BLaER1 (cell line): ENCODE data around the gene METTL25.

Experiments used
- H3K27ac ChIP-seq: shearing (Covaris generic); formaldehyde crosslinking; 2 replicates; pipeline ENCODE4 v1.8.1; 2022
- H3K27me3 ChIP-seq: shearing (Covaris generic); formaldehyde crosslinking; 2 replicates; pipeline ENCODE4 v1.8.1; 2022
- H3K36me3 ChIP-seq: shearing (Covaris generic); formaldehyde crosslinking; 2 replicates; pipeline ENCODE4 v1.8.1; 2022
- H3K4me1 ChIP-seq: shearing (Covaris generic); formaldehyde crosslinking; 2 replicates; pipeline ENCODE4 v1.8.1; 2022
- H3K4me2 ChIP-seq: shearing (Covaris generic); formaldehyde crosslinking; 2 replicates; pipeline ENCODE4 v1.8.1; 2022
- H3K4me3 ChIP-seq: shearing (Covaris generic); formaldehyde crosslinking; 2 replicates; pipeline ENCODE4 v1.8.1; 2022
- H3K9ac ChIP-seq: shearing (Covaris generic); formaldehyde crosslinking; 2 replicates; pipeline ENCODE4 v1.8.1; 2022
- H3K9me3 ChIP-seq: shearing (Covaris generic); formaldehyde crosslinking; 2 replicates; pipeline ENCODE4 v1.8.1; 2022
- H4K20me1 ChIP-seq: shearing (Covaris generic); formaldehyde crosslinking; 2 replicates; pipeline ENCODE4 v1.8.1; 2022
- Cebpa-rat ChIP-seq: shearing (Covaris generic); IDR thresholded peaks from 2 replicates; pipeline ENCODE4 v1.8.1; 2022

METTL25 gene, protein sequence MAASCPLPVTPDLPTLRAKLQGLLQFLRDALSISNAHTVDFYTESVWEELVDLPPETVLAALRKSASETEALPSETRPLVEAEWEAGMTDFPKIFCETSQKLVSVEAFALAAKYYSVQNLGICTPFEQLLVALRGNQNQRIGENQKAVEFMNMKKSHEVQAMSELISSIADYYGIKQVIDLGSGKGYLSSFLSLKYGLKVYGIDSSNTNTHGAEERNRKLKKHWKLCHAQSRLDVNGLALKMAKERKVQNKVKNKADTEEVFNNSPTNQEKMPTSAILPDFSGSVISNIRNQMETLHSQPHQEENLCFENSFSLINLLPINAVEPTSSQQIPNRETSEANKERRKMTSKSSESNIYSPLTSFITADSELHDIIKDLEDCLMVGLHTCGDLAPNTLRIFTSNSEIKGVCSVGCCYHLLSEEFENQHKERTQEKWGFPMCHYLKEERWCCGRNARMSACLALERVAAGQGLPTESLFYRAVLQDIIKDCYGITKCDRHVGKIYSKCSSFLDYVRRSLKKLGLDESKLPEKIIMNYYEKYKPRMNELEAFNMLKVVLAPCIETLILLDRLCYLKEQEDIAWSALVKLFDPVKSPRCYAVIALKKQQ

DNA sequence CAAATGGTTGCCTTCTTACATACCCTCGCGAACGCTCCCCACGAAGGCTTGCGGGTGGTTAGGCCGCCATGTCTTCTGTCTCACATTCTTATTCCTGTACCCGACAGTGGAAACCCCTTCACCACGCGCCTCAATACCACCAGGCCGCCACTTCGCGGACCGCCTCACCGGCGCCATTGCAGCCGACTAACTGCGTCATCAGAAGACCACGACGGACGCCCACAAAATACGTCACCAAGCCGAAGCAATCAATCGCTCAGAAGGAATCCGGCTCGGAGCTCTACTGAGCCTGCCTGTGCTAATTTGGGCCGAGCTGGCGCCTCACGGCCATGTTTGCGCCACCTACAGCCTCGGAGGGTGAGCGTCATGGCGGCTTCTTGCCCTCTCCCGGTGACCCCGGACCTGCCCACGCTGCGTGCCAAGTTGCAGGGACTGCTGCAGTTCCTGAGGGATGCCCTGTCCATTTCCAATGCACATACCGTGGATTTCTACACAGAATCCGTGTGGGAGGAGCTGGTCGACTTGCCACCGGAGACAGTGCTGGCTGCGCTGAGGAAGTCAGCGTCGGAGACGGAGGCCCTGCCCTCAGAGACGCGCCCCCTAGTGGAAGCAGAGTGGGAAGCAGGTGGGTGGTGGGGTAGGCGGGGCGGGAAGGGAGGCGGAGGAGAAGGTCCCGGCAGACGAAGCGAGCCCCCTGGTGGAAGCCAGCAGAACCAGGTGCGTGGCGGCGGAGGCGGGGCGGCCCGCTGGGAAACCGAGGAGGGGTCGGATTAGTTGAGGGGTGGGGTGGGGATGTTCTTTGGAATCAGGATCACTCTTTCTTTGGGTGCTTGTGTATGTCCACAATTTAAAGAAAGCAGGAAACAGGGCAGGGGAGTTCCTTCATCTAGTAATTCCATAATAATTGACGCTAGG lies at the start of gene METTL25, which contains the start of gene CCDC59:
METTL25 (plus strand) TSS at position 330 of the 915 bp plus-strand sequence; CDS start at position 367, 37 bp downstream.
CCDC59 (minus strand) TSS at position 188 of the 915 bp plus-strand sequence; CDS start at position 177, 11 bp downstream.
- H3K27me3 ChIP-seq = no peaks in the 10 kb centered on the region
- peak within 1 kb of the TSS; percentile 86 for H3K4me3 ChIP-seq
- H3K9me3 ChIP-seq = no peaks in the 10 kb centered on the region; the same call in 1 of the 2 replicates
- H3K27ac ChIP-seq = peak within 1 kb of the TSS; percentile 98
- no peak for TF ChIP-seq Cebpa-rat
- peaks cover 6% of the 10 kb centered on the region; the same call in 1 of the 2 replicates for H4K20me1 ChIP-seq
- H3K9ac ChIP-seq = peak within 1 kb of the TSS; percentile 95
- peak within 1 kb of the TSS; percentile 84 for H3K4me2 ChIP-seq
- H3K4me1 ChIP-seq = peaks cover 27% of the 10 kb centered on the region
- H3K36me3 ChIP-seq = peaks cover 31% of the 10 kb centered on the region

DNA sequence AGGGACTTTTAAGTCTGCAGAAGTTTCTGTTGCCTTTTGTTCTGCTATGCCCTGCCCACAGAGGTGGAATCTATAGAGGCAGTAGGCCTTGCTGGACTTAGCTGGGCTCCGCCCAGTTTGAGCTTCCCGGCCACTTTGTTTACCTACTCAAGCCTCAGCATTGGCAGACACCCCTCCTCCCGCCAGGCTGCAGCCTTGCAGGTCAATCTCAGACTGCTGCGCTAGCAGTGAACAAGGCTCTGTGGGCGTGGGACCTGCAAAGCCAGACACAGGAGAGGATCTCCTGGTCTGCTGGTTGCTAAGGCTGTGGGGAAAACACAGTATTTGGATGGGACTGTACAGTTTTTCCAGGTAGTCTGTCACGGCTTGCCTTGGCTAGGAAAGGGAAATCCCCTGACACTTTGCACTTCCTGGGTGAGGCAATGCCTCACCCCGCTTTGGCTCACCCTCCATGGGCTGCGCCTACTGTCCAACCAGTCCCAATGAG lies 43.9 kb upstream of the METTL25 start:
- no peak overlapping the region for H3K27ac ChIP-seq
- no peaks in the 10 kb centered on the region for H3K36me3 ChIP-seq
- H4K20me1 ChIP-seq = no peaks in the 10 kb centered on the region
- no peak overlapping the region for H3K9ac ChIP-seq
- H3K4me3 ChIP-seq = no peak overlapping the region
- H3K4me1 ChIP-seq = no peaks in the 10 kb centered on the region
- no peaks in the 10 kb centered on the region for H3K27me3 ChIP-seq
- no peak overlapping the region for H3K4me2 ChIP-seq
- no peak for TF ChIP-seq Cebpa-rat
- no peaks in the 10 kb centered on the region for H3K9me3 ChIP-seq

DNA sequence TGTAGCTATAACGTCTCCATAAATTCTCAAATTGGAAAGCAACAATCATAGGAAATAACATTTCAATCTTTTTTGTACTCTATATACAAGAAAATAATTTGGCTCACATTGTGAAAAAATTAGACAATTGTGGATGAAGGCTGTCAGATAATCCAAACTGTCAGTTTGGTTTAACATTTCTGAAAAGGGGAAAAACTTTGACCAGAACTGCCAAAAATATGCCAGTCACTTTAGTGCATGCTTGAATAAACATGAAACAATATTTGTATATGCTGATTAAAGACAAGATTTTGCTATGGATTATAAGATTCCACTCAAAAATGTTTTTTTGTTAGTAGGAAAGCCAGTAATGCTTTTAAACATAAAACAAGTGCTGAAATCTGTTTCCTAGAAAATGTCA lies 39.1 kb upstream of the METTL25 start:
- Histone ChIP-seq H3K4me2 (no peak overlapping the region), H4K20me1 (no peaks in the 10 kb centered on the region), H3K36me3 (no peaks in the 10 kb centered on the region), H3K4me3 (no peak overlapping the region), H3K27me3 (no peaks in the 10 kb centered on the region), H3K4me1 (no peaks in the 10 kb centered on the region), H3K9me3 (no peaks in the 10 kb centered on the region), H3K27ac (no peak overlapping the region), H3K9ac (no peak overlapping the region)
- no peak for TF ChIP-seq Cebpa-rat

DNA sequence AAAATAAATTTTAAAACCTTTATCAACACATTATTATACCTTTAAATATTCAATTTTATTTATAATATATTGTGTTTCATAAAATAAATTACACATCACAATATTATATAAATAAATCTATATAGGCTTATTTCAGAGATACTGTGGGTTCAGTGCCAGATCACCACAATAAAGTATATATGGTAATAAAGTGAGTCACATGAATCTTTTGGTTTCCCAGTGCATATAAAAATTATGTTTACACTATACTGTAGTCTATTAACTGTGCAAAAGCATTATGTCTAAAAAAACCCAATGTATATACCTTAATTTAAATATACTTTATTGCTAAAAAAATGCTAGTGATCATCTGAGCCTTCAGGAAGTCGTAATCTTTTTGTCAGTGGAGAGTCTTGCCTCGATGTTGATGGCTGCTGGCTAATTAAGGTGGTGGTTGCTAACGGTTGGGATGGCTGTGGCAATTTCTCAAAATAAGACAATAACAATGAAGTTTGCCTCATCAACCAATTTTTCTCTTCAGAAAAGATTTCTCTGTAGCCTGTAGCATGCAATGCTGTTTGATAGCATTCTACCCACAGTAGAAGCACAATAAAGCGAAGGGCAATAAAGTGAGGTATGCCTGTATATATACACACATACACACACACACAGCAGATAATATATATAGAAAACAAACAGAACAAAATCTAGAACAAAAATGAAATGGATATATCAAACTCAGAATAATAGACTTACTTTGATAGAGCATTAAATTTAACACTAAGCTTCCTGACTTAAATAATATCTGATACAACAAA lies 32.6 kb upstream of the METTL25 start:
- TF ChIP-seq Cebpa-rat = no peak
- Histone ChIP-seq H3K36me3 (no peaks in the 10 kb centered on the region), H3K4me3 (no peak overlapping the region), H4K20me1 (no peaks in the 10 kb centered on the region), H3K4me2 (no peak overlapping the region), H3K9me3 (no peaks in the 10 kb centered on the region), H3K9ac (no peak overlapping the region), H3K27ac (no peak overlapping the region), H3K27me3 (no peaks in the 10 kb centered on the region), H3K4me1 (no peaks in the 10 kb centered on the region)

DNA sequence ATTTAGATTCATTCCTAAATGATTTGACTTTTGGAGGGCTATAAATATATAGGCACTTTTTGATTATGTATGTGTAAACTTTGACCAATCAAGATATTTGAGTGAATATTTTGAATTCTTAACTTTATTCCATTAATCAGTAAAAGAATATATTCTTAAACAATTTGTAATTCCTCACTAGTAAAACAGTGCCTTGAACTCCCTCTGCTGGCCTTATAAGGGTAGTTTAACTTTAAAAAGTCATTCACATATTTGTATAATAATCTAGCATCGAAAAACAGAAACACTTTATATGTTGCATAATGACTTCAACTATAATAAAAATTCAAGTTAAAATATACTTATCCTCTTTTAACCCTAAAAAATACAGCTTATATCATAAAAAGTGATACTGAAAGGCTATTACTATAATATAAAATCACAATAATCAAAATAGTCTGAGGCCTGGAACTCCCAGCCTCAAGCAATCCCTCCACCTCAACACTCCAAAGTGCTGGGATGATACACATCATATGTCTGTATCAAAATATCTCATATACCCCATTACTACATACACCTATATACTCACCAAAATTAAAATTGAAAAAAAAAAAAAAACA lies 31.3 kb upstream of the METTL25 start:
- Histone ChIP-seq H3K4me2 (no peak overlapping the region), H3K27ac (no peak overlapping the region), H3K4me1 (no peaks in the 10 kb centered on the region), H3K27me3 (no peaks in the 10 kb centered on the region), H3K9me3 (no peaks in the 10 kb centered on the region), H3K36me3 (no peaks in the 10 kb centered on the region), H4K20me1 (no peaks in the 10 kb centered on the region), H3K4me3 (no peak overlapping the region), H3K9ac (no peak overlapping the region)
- TF ChIP-seq Cebpa-rat = no peak

DNA sequence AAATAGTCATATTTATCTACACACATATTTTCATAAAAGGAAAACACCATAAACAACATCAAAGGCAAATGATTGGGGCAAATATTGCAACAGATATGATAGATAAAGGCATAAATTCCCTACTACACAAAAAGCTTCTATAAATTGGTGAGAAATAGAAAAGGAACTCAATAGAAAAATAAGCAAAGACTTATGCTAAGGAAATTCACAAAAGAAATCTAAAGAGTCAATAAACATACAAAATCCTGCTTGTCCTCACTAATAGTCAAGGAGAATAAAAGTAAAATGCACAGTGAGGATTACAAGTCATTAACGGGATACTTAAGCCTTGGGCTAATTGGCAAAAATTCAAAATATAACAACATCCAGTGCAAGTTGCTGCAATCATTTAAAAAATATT lies 30.5 kb upstream of the METTL25 start:
- Histone ChIP-seq H3K27ac (no peak overlapping the region), H3K27me3 (no peaks in the 10 kb centered on the region), H3K4me1 (no peaks in the 10 kb centered on the region), H3K4me2 (no peak overlapping the region), H4K20me1 (no peaks in the 10 kb centered on the region), H3K9ac (no peak overlapping the region), H3K36me3 (no peaks in the 10 kb centered on the region), H3K4me3 (no peak overlapping the region), H3K9me3 (no peaks in the 10 kb centered on the region)
- TF ChIP-seq Cebpa-rat = no peak

DNA sequence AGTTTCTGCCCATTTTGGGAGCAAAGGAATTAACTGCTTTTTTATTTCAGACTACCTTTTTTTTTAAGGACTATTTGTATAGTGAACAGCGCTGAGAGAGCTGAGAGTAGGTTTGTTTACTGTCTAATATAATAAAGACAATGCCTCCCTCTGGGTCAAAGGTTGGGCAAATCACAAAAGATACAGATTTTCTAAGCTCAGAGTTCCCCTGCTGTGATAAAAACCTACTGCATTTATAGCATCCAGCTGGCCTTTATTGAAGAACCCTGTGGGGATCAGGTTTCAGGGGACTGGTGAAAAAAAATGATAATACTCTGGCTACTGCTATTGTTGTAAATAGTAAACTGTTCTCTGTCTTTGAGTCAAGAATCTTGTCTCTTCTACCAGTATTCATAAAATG lies 28.8 kb upstream of the METTL25 start:
- Histone ChIP-seq H3K27ac (no peak overlapping the region), H3K9me3 (no peaks in the 10 kb centered on the region), H3K9ac (no peak overlapping the region), H3K4me2 (no peak overlapping the region), H4K20me1 (no peaks in the 10 kb centered on the region), H3K36me3 (no peaks in the 10 kb centered on the region), H3K4me1 (no peaks in the 10 kb centered on the region), H3K4me3 (no peak overlapping the region), H3K27me3 (no peaks in the 10 kb centered on the region)
- no peak for TF ChIP-seq Cebpa-rat

DNA sequence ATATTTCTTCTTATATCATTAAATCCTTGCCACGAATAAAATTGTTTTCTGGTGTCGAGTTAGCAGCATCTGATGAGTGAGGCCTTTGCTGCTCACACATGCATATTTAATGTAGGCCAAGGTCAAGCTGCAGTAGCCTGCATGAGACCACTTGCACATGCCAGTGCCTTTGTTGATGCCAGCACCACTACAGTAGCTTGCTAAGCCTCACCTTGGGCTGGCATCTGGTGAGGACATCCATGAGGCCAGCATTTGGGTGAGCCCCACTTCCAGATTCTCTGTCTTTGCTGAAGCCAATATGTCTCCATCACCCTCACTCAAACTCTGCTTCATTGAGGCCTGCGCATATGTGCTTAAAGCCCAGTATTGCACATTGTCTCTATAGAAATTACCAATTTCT lies 8.2 kb upstream of the METTL25 start:
- no peaks in the 10 kb centered on the region for H3K9me3 ChIP-seq
- H3K27me3 ChIP-seq = no peaks in the 10 kb centered on the region
- peaks cover 64% of the 10 kb centered on the region for H3K36me3 ChIP-seq
- no peak overlapping the region for H3K27ac ChIP-seq
- H3K4me1 ChIP-seq = no peaks in the 10 kb centered on the region
- H3K4me3 ChIP-seq = no peak overlapping the region
- no peak for TF ChIP-seq Cebpa-rat
- peaks cover 15% of the 10 kb centered on the region; the same call in 1 of the 2 replicates for H4K20me1 ChIP-seq
- no peak overlapping the region for H3K9ac ChIP-seq
- no peak overlapping the region for H3K4me2 ChIP-seq
